ENCODE results near the gene CSF1.

Gene CSF1

GRCh38 chr1:109924316-109924715 is 13.7 kb downstream of the CSF1 start:
- no peak for DNase-seq (ENCODE audit: extremely low read depth, low read depth)
- no peak for TF ChIP-seq CTCF (IDR thresholded peaks at IDR 0.05; ENCODE audit: low read depth, low read length)

GRCh38 chr1:109925159-109925990 is 14.7 kb downstream of the CSF1 start:
- no peak for DNase-seq (ENCODE audit: extremely low read depth, low read depth)
- TF ChIP-seq CTCF (IDR thresholded peaks at IDR 0.05; ENCODE audit: low read depth, low read length), result no peak

- no peak for DNase-seq (ENCODE audit: extremely low read depth, low read depth)
- TF ChIP-seq CTCF (IDR thresholded peaks at IDR 0.05; ENCODE audit: low read depth, low read length), result no peak
These were observed 16.1 kb downstream of the CSF1 start for GRCh38 chr1:109926662-109927300.

- no peak for DNase-seq (ENCODE audit: extremely low read depth, low read depth)
- TF ChIP-seq CTCF (IDR thresholded peaks at IDR 0.05; ENCODE audit: low read depth, low read length), result no peak
These were observed 16.7 kb downstream of the CSF1 start for GRCh38 chr1:109927356-109927755.

- no peak for DNase-seq (ENCODE audit: extremely low read depth, low read depth)
- TF ChIP-seq CTCF (IDR thresholded peaks at IDR 0.05; ENCODE audit: low read depth, low read length), result no peak
These were observed 17.3 kb downstream of the CSF1 start for GRCh38 chr1:109927911-109928321.

- no peak for TF ChIP-seq CTCF (IDR thresholded peaks at IDR 0.05; ENCODE audit: low read depth, low read length)
- no peak for DNase-seq (ENCODE audit: extremely low read depth, low read depth)
These were observed 18.0 kb downstream of the CSF1 start for GRCh38 chr1:109928591-109929111.

- no peak for TF ChIP-seq CTCF (IDR thresholded peaks at IDR 0.05; ENCODE audit: low read depth, low read length)
- DNase-seq (ENCODE audit: extremely low read depth, low read depth), result no peak
These were observed 18.5 kb downstream of the CSF1 start for GRCh38 chr1:109929170-109929569.

All from AG09319 (cell line).